NT2/D1 (cell line): ENCODE measurements around the gene FAM78A.

Experiments
- DNase-seq: peaks from one replicate; pipeline ENCODE4 v3.0.0-alpha.2; 2011; ENCODE audit warnings: low read depth, low spot score
- H3K27me3 ChIP-seq: 2 replicates; pipeline ENCODE4 v1.6.0; 2011; ENCODE audit warnings: mild to moderate bottlenecking; ENCODE audit not compliant: insufficient read length, insufficient read depth
- H3K36me3 ChIP-seq: 2 replicates; pipeline ENCODE4 v1.6.1; 2011; ENCODE audit warnings: mild to moderate bottlenecking, low read length, mixed read lengths; ENCODE audit not compliant: insufficient read depth, insufficient read length
- H3K4me1 ChIP-seq: 2 replicates; pipeline ENCODE4 v1.5.1; 2011; ENCODE audit not compliant: insufficient read depth, insufficient read length
- H3K4me3 ChIP-seq: 2 replicates; pipeline ENCODE4 v1.5.1; 2011; ENCODE audit warnings: low read depth; ENCODE audit not compliant: insufficient read length
- H3K9ac ChIP-seq: 2 replicates; pipeline ENCODE4 v1.6.0; 2011; ENCODE audit warnings: low read depth; ENCODE audit not compliant: insufficient read length
- H3K9me3 ChIP-seq: 2 replicates; pipeline ENCODE4 v1.5.1; 2011; ENCODE audit warnings: mild to moderate bottlenecking, low read length; ENCODE audit not compliant: insufficient read depth
- SUZ12 ChIP-seq: IDR thresholded peaks from 2 replicates; pipeline ENCODE4 v1.6.1; 2011; ENCODE audit not compliant: insufficient read length, insufficient read depth; ENCODE audit errors: extremely low read depth
- YY1 ChIP-seq: IDR thresholded peaks from 2 replicates; pipeline ENCODE4 v1.6.1; 2011; ENCODE audit not compliant: insufficient read length, insufficient read depth
- ZNF274 ChIP-seq: IDR thresholded peaks from 2 replicates; pipeline ENCODE4 v1.6.1; 2011; ENCODE audit warnings: mild to moderate bottlenecking, low read depth, low read length

The FAM78A gene

GRCh38 chr9:131306397-131307004, 30.2 kb upstream of the FAM78A start:
- TF ChIP-seq YY1 (no peak), ZNF274 (no peak), SUZ12 (no peak)
- Histone ChIP-seq H3K9me3 (no peaks in the 10 kb centered on the region), H3K36me3 (no peaks in the 10 kb centered on the region), H3K27me3 (no peaks in the 10 kb centered on the region), H3K4me3 (no peak overlapping the region), H3K9ac (no peak overlapping the region), H3K4me1 (peaks cover 26% of the 10 kb centered on the region)
- no peak for DNase-seq

- Histone ChIP-seq H3K9ac (no peak overlapping the region), H3K4me1 (peaks cover 25% of the 10 kb centered on the region), H3K36me3 (no peaks in the 10 kb centered on the region), H3K27me3 (no peaks in the 10 kb centered on the region), H3K4me3 (no peak overlapping the region), H3K9me3 (no peaks in the 10 kb centered on the region)
- no peak for TF ChIP-seq SUZ12
- no peak for TF ChIP-seq ZNF274
- no peak for TF ChIP-seq YY1
- DNase-seq = no peak
Measured at GRCh38 chr9:131304676-131305355, 28.5 kb upstream of the FAM78A start.

GRCh38 chr9:131303381-131304321, 27.3 kb upstream of the FAM78A start:
- no peak for DNase-seq
- H3K36me3 ChIP-seq = no peaks in the 10 kb centered on the region
- TF ChIP-seq YY1 (no peak), SUZ12 (no peak)
- no peaks in the 10 kb centered on the region for H3K9me3 ChIP-seq
- H3K4me3 ChIP-seq = peak overlapping the region; percentile 6
- peaks cover 18% of the 10 kb centered on the region for H3K4me1 ChIP-seq
- no peaks in the 10 kb centered on the region for H3K27me3 ChIP-seq
- H3K9ac ChIP-seq = peak overlapping the region; percentile 9

GRCh38 chr9:131302244-131303075, 26.1 kb upstream of the FAM78A start:
- TF ChIP-seq YY1 = no peak
- TF ChIP-seq SUZ12 = no peak
- TF ChIP-seq ZNF274 = no peak
- H3K9me3 ChIP-seq = no peaks in the 10 kb centered on the region
- H3K4me1 ChIP-seq = peaks cover 20% of the 10 kb centered on the region
- H3K36me3 ChIP-seq = no peaks in the 10 kb centered on the region
- H3K4me3 ChIP-seq = no peak overlapping the region
- no peaks in the 10 kb centered on the region for H3K27me3 ChIP-seq
- no peak for DNase-seq
- H3K9ac ChIP-seq = peak overlapping the region; percentile 28

- H3K36me3 ChIP-seq = no peaks in the 10 kb centered on the region
- DNase-seq = no peak
Measured at GRCh38 chr9:131300444-131300843, 24.1 kb upstream of the FAM78A start.

GRCh38 chr9:131299961-131300347, 23.6 kb upstream of the FAM78A start:
- Histone ChIP-seq H3K4me3 (no peak overlapping the region), H3K9ac (no peak overlapping the region), H3K36me3 (no peaks in the 10 kb centered on the region), H3K9me3 (no peaks in the 10 kb centered on the region), H3K27me3 (no peaks in the 10 kb centered on the region), H3K4me1 (peaks cover 27% of the 10 kb centered on the region)
- TF ChIP-seq SUZ12 = no peak
- no peak for TF ChIP-seq YY1
- no peak for TF ChIP-seq ZNF274
- DNase-seq = no peak

More at GRCh38 chr9:131300444-131300843, 24.1 kb upstream of the FAM78A start:
- Histone ChIP-seq H3K27me3 (no peaks in the 10 kb centered on the region), H3K9ac (no peak overlapping the region), H3K9me3 (no peaks in the 10 kb centered on the region), H3K4me1 (peaks cover 27% of the 10 kb centered on the region), H3K4me3 (no peak overlapping the region)
- TF ChIP-seq YY1 (no peak), SUZ12 (no peak), ZNF274 (no peak)
